ENCODE data around the gene CTNNA3. TPM values are rescaled to one million over a fixed set of nuclear protein-coding genes. Genes with fewer than 3 reads are reported as not detected.

The CTNNA3 gene
- total and polyA plus RNA-seq, 12 donors, result 2.0 to 213 (median 171) TPM

- Histone ChIP-seq H3K9me3 (no peaks in the 10 kb centered on the region), H3K36me3 (no peaks in the 10 kb centered on the region), H3K27ac (no peak overlapping the region), H3K4me3 (no peak overlapping the region), H3K27me3 (no peaks in the 10 kb centered on the region), H3K4me1 (no peaks in the 10 kb centered on the region)
- DNase-seq (no peak), ATAC-seq (no peak)
- no peak for TF ChIP-seq CTCF (IDR thresholded peaks at IDR 0.05)
- WGBS, 2 donors, result 53 to 79% methylated on average over 1 of the region's 1 CpG
- intact Hi-C loops (cut with DNase I), result no loop called here
Observed at GRCh38 chr10:66265398-66265797, 1430.6 kb downstream of the CTNNA3 start.

DNA sequence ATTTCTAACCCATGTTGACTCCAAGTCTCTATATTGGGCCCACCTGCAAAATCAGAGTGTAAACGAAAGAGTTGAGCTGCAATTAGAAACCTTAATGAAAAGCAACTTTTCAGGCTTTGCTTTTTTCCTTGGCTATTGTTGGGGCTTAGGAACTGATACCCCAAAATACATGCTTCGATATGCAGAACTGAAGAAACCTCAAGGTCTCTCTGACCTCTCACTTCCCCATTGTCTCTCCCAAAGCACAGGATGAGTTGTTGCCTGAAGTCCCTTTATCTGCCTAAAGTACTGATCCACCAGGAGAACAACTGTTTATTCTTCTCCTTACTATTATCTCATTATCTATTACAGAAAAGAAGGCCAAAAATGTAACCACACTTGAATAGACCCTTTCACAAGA, 1436.2 kb downstream of the CTNNA3 start:
- DNase-seq (no peak), ATAC-seq (no peak)
- Histone ChIP-seq H3K27me3 (no peaks in the 10 kb centered on the region), H3K36me3 (no peaks in the 10 kb centered on the region), H3K4me1 (peaks cover 0 to 9% (median 0%) of the 10 kb centered on the region in 9 donors), H3K27ac (no peak overlapping the region), H3K9me3 (no peaks in the 10 kb centered on the region), H3K4me3 (no peak overlapping the region)
- intact Hi-C loops (cut with DNase I), result no loop called here
- WGBS, 2 donors, result 79 to 84% methylated on average over 2 of the region's 2 CpGs
- TF ChIP-seq CTCF (IDR thresholded peaks at IDR 0.05), result no peak

DNA sequence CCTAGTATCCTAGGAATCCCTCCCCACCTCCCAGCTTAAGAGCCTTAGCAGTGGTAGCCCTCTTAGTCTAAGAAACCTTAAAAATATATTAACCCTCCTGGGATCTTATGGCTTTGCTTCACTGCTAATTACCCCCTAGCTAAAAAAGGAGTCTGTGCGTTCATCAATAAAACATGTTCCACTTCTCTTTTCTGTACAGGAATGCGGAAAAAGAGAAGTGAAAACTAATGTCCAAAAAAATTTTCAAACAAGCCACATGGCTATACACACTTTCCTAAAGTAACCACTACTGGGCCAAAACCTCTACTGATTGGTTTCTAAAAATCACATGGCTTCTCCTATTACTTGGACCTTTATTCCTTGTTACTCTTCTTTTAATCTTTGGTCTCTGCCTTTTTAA, 1437.3 kb downstream of the CTNNA3 start:
- intact Hi-C loops (cut with DNase I), result no loop called here
- no peak overlapping the region for H3K4me3 ChIP-seq
- no peaks in the 10 kb centered on the region for H3K9me3 ChIP-seq
- H3K27me3 ChIP-seq, result no peaks in the 10 kb centered on the region
- peaks cover 0 to 9% (median 0%) of the 10 kb centered on the region in 9 donors for H3K4me1 ChIP-seq
- DNase-seq, result no peak
- no peaks in the 10 kb centered on the region for H3K36me3 ChIP-seq
- H3K27ac ChIP-seq, result no peak overlapping the region
- WGBS, 2 donors, result 89 to 91% methylated on average over 2 of the region's 2 CpGs
- TF ChIP-seq CTCF (IDR thresholded peaks at IDR 0.05), result no peak
- no peak for ATAC-seq

DNA sequence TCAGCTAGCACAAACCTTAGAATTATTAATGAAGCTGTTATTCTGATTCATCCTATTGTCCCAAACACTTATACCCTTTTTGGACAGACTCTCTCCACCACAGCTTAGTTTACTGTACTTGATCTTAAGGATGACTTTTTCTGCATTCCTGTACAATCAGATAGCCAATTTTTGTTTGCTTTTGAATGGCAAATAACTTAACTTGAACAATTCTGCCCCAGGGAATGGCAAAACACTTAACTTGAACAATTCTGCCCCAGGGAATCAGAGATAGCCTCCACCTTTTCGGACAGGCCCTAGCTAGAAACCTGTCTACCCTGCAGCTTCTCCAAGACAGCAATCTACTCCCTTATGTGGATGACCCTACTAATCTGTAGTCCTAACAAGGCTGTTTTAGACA, 1438.2 kb downstream of the CTNNA3 start:
- Histone ChIP-seq H3K9me3 (no peaks in the 10 kb centered on the region), H3K4me1 (peaks cover 0 to 9% (median 0%) of the 10 kb centered on the region in 9 donors), H3K27ac (no peak overlapping the region), H3K27me3 (no peaks in the 10 kb centered on the region), H3K4me3 (no peak overlapping the region), H3K36me3 (no peaks in the 10 kb centered on the region)
- intact Hi-C loops (cut with DNase I), result no loop called here
- TF ChIP-seq CTCF (IDR thresholded peaks at IDR 0.05), result no peak
- DNase-seq (no peak), ATAC-seq (no peak)
- 72 to 89% methylated on average over 1 of the region's 1 CpG for whole genome bisulfite sequencing, 2 donors

GRCh38 chr10:66252986-66253385, 1443.0 kb downstream of the CTNNA3 start:
- ATAC-seq (no peak), DNase-seq (no peak)
- Histone ChIP-seq H3K9me3 (peaks cover 0 to 22% (median 7%) of the 10 kb centered on the region in 11 donors), H3K4me3 (no peak overlapping the region), H3K27ac (no peak overlapping the region), H3K4me1 (peaks cover 0 to 9% (median 0%) of the 10 kb centered on the region in 9 donors), H3K27me3 (no peaks in the 10 kb centered on the region), H3K36me3 (no peaks in the 10 kb centered on the region)
- no peak for TF ChIP-seq CTCF (IDR thresholded peaks at IDR 0.05)
- intact Hi-C loops (cut with DNase I), result no loop called here
